Fibroblast of lung (primary cell): ENCODE results near the gene DOK5. TPM values are rescaled to one million over a fixed set of nuclear protein-coding genes. Genes with fewer than 3 reads are reported as not detected.

Experiments
- DNase-seq, 2 donors: peaks; one replicate each; pipeline versions ENCODE4 v3.0.0 to v3.0.0-alpha.2; 2010; ENCODE audit warnings: low read depth in 2 of 2
- H2AFZ ChIP-seq: 2 replicates; pipeline ENCODE4 v1.5.1; 2012; ENCODE audit warnings: low read length, control low read depth, inconsistent platforms
- H3K27ac ChIP-seq: 2 replicates; pipeline ENCODE4 v1.5.1; 2011; ENCODE audit warnings: low read length, control low read depth; ENCODE audit not compliant: insufficient read depth
- H3K27me3 ChIP-seq: 2 replicates; pipeline ENCODE4 v1.5.1; 2011; ENCODE audit warnings: mild to moderate bottlenecking, low read length; ENCODE audit not compliant: control insufficient read depth, insufficient read depth
- H3K36me3 ChIP-seq: 2 replicates; pipeline ENCODE4 v1.5.1; 2011; ENCODE audit warnings: low read length; ENCODE audit not compliant: control insufficient read depth, insufficient read depth
- H3K4me1 ChIP-seq: 2 replicates; pipeline ENCODE4 v1.5.1; 2011; ENCODE audit warnings: low read length; ENCODE audit not compliant: control insufficient read depth, insufficient read depth; ENCODE audit errors: extremely low read depth
- H3K4me2 ChIP-seq: 2 replicates; pipeline ENCODE4 v1.5.1; 2011; ENCODE audit warnings: low read length, control low read depth; ENCODE audit not compliant: insufficient read depth; ENCODE audit errors: extremely low read depth
- H3K4me3 ChIP-seq, 4 experiments: fragments of 200-600 bp in 1 of 4; sonication (generic) in 1 of 4; replicated peaks in 1 of 4; 2 replicates each; pipeline ENCODE4 v1.5.1; 2011 to 2016; ENCODE audit warnings: low read length in 4 of 4, low read depth in 3 of 4, mild to moderate bottlenecking in 3 of 4, control low read depth in 2 of 4, inconsistent platforms in 1 of 4, mixed read lengths in 1 of 4; ENCODE audit not compliant: insufficient read depth in 1 of 4; ENCODE audit errors: control extremely low read depth in 1 of 4
- H3K79me2 ChIP-seq: 2 replicates; pipeline ENCODE4 v1.5.1; 2012; ENCODE audit warnings: mild to moderate bottlenecking, low read length, inconsistent platforms; ENCODE audit not compliant: control insufficient read depth, insufficient read depth
- H3K9ac ChIP-seq: 2 replicates; pipeline ENCODE4 v1.5.1; 2011; ENCODE audit warnings: mild to moderate bottlenecking, low read length, control low read depth; ENCODE audit not compliant: insufficient read depth
- H3K9me3 ChIP-seq: 2 replicates; pipeline ENCODE4 v1.5.1; 2012; ENCODE audit warnings: low read depth, low read length; ENCODE audit not compliant: control insufficient read depth, insufficient read depth
- H4K20me1 ChIP-seq: 2 replicates; pipeline ENCODE4 v1.5.1; 2011; ENCODE audit warnings: low read length; ENCODE audit not compliant: control insufficient read depth, insufficient read depth; ENCODE audit errors: extremely low read depth
- CTCF ChIP-seq, 2 donors: IDR thresholded peaks in 1 of 2; conservative IDR thresholded peaks in 1 of 2; 1 replicate in 1 of 2; 2 replicates in 1 of 2; pipeline ENCODE4 v1.5.1; 2011 to 2012; ENCODE audit warnings: low read length in 2 of 2, control low read depth in 1 of 2, inconsistent platforms in 1 of 2, low read depth in 1 of 2, mild to moderate bottlenecking in 1 of 2
- EZH2 ChIP-seq: IDR thresholded peaks from 2 replicates; pipeline ENCODE4 v1.5.1; 2012; ENCODE audit warnings: low read length, control low read depth, mild to moderate bottlenecking; ENCODE audit errors: missing control alignments
- polyA plus RNA-seq, 2 donors: library from polyadenylated mRNA; depleted of rRNA in 1 of 2; stranded (reverse) in 1 of 2; unstranded in 1 of 2; fragments of >200 nt; gene quantifications; 2 replicates each; pipeline ENCODE4 v1.2.1, GENCODE V29; 2011 to 2012; ENCODE audit warnings: missing spikeins in 1 of 2
- total RNA-seq: library from RNA; depleted of rRNA; stranded (reverse); fragments of >200 nt; gene quantifications from 2 replicates; pipeline ENCODE4 v1.2.1, GENCODE V29; 2014

The DOK5 gene
- total and polyA plus RNA-seq, 2 donors (not counting 1 experiment from before 2014, with no cell fraction given), result 13.5 to 19.2 TPM

GRCh38 chr20:54491506-54491905 is 16.1 kb downstream of the DOK5 start:
- no peak overlapping the region for H3K4me3 ChIP-seq
- H2AFZ ChIP-seq, result no peak overlapping the region
- no peaks in the 10 kb centered on the region for H3K4me1 ChIP-seq
- no peaks in the 10 kb centered on the region for H3K27me3 ChIP-seq
- no peaks in the 10 kb centered on the region for H3K79me2 ChIP-seq
- no peak overlapping the region for H3K27ac ChIP-seq
- no peaks in the 10 kb centered on the region for H3K36me3 ChIP-seq
- DNase-seq, result no peak
- TF ChIP-seq EZH2 (no peak), CTCF (conservative IDR thresholded peaks at IDR 0.05 in 1 of 2, IDR thresholded peaks at IDR 0.05 in 1 of 2; ENCODE audit: low read depth in 1 of 2, low read length in 2 of 2) (no peak)
- H3K9ac ChIP-seq, result no peak overlapping the region
- H3K4me2 ChIP-seq, result no peak overlapping the region
- no peaks in the 10 kb centered on the region for H3K9me3 ChIP-seq
- H4K20me1 ChIP-seq, result no peaks in the 10 kb centered on the region

DNA sequence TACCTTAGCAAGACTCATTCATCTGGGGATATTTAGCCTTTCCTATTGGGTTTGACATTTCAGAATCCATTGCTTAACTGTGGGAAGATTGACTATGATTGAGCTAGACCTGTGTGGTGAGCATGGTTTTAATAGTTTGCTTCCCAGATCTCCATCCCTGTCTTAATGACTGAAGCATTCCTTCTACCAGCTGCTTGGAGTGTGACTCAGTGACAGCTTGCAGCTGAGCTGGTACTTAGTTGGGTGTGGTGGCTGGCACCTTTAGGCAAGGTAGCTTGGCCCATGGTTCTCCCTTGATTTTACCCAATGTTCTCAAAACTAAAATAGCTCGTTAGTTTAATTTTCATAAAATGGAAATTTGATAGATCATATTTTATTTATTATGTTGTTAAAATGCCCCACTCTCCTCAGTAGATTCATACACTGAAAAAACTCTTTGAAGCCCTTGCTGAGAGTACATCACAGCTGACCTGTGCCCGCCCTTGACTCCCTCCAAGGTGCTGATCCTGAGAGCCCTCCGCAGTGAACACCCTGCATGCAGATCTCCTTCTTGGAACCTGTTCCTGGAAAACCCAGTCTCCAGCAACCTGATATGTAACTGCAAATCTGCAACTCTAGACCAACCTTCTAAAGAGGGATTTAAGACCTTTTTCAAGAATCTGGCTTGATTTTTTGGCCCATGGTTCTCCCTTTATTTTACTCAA is 19.1 kb downstream of the DOK5 start:
- H3K4me3 ChIP-seq, result no peak overlapping the region
- no peak overlapping the region for H3K9ac ChIP-seq
- no peaks in the 10 kb centered on the region for H3K9me3 ChIP-seq
- no peak overlapping the region for H3K4me2 ChIP-seq
- H3K36me3 ChIP-seq, result no peaks in the 10 kb centered on the region
- H3K27ac ChIP-seq, result no peak overlapping the region
- no peaks in the 10 kb centered on the region for H4K20me1 ChIP-seq
- no peaks in the 10 kb centered on the region for H3K79me2 ChIP-seq
- H2AFZ ChIP-seq, result no peak overlapping the region
- TF ChIP-seq EZH2, result no peak
- no peak for TF ChIP-seq CTCF (conservative IDR thresholded peaks at IDR 0.05 in 1 of 2, IDR thresholded peaks at IDR 0.05 in 1 of 2; ENCODE audit: low read depth in 1 of 2, low read length in 2 of 2)
- no peak for DNase-seq
- H3K27me3 ChIP-seq, result no peaks in the 10 kb centered on the region
- H3K4me1 ChIP-seq, result no peaks in the 10 kb centered on the region

- Histone ChIP-seq H3K27ac (no peak overlapping the region), H3K9ac (no peak overlapping the region), H3K4me2 (no peak overlapping the region), H3K27me3 (no peaks in the 10 kb centered on the region), H3K9me3 (no peaks in the 10 kb centered on the region), H3K36me3 (no peaks in the 10 kb centered on the region), H3K4me3 (no peak overlapping the region), H3K4me1 (no peaks in the 10 kb centered on the region), H3K79me2 (peaks cover 2% of the 10 kb centered on the region), H4K20me1 (no peaks in the 10 kb centered on the region), H2AFZ (no peak overlapping the region)
- no peak for DNase-seq
- TF ChIP-seq EZH2, result no peak
- no peak for TF ChIP-seq CTCF (conservative IDR thresholded peaks at IDR 0.05 in 1 of 2, IDR thresholded peaks at IDR 0.05 in 1 of 2; ENCODE audit: low read depth in 1 of 2, low read length in 2 of 2)
Observed at GRCh38 chr20:54497931-54498718, 22.7 kb downstream of the DOK5 start.
